NCI-H2081 treated with DMSO at 0.1 percent for 48 hours (cell line): ENCODE data around the gene FCN2.

Experiments
- DNase-seq: peaks from one replicate; lab custom pipeline; 2025; lab: John Stamatoyannopoulos, UW

The FCN2 gene

DNA sequence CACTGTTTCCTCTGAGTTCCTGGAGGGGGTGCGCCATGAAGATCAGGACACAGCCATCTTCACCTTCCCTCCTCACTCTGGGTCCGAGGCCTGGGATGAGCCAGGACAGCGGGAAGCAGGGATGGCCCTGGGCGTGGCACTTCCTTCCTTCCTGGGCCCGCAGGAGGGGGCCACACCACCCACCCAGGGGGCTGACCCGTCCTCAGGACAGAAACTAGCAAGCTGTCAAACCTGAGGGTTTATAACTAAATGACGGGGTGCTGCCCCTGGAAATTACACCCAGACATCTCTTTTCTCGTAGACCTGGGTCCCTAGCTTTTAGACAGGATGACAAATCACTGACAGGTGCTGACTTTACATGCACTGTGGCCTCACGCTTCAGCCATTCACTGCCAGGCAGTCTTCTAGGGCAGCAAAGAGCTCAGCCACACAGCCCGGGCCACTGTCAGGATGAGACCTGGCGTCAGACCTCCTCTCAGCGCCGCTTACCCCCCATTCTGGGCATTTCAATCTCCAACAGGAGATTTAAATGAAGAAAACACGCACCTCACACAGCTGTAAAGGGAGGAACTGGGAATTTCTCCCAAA is 8.1 kb downstream of the FCN2 start:
- DNase-seq, result no peak

DNA sequence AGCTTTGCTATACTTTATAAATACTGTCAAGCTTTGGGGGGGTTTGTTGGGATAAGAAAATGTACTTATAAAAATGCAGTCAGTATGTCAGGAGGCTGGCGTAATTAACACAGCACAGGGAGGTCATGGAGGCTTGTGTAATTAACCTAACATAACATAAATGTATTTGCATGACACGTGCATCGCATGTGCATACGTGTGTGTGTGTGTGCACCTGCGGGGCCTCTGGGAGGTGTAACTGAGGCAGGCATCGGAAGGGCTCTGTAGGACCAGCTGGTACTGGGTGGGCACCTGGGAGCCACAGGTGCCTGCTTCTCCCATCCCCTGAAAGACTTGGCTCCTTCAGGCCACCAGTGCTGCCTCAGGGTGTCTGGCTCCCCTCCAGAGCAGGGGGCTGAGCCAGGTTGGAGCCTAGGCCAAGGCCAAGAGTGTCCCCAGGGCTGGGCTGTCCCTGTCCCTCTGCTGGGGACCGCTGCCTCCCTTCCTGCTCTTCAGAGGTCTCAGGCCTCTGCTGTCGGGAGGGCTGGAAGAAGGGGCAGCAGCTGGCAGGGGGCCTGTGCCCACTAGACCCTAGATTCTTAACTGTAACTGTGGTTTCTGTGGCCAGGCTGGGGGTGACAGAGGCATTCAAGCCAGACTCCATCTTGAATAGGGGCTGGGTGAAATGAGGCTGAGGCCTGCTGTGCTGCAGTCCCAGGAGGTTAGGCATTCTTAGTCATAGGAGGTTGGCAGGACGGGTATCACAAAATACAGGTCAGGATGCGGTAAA is 9.0 kb downstream of the FCN2 start:
- DNase-seq, result no peak

DNA sequence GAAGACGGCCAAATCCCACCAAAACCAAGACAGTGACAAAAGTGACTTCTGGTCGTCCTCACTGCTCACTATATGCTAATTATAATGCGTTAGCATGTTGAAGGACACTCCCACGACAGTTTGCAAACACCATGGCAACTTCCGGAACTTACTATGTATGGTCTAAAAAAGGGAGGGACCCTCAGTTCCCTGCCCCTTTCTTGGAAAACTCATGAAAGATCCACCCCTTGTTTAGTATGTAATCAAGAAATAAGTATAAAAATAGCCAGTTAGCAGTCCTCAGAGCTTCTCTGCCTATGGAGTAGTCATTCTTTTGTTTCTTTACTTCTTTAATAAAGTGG is 9.5 kb downstream of the FCN2 start:
- no peak for DNase-seq

DNA sequence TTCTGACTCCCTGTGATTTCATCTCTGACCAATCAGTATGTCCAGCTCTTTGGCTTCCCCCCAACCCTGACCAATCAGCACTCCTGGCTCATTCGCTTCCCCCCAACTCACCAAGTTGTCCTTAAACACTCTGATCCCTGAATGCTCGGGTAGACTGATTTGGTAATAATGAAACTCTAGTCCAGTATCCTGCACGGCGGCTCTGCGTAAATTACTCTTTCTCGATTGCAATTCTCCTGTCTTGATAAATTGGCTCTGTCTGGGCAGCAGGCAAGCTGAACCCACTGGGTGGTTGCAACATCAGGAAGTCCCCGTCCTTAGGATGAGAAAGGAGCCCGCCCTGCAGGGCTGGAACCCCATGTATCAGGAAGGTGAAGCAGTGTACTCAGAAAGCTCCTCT is 10.4 kb downstream of the FCN2 start:
- no peak for DNase-seq

DNA sequence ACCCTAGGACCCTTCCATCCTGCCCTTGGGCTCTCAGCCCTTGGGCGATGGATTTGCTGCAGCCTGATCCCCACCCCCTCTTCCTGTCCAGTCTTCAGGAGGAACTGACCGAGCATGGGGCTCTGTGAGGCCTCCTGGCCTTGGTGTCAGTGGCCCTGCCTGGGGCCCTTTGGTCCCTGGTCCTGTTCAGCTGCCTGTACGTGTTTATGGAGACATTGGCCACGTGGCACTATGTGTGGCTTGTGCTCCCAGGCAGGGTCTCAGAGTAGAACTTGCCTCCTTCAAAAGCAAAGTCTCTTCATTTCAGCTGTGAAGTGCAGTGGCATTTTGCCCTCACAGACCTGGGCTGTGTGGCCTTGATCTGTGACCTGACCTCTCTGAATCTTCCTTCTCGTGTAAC is 11.1 kb downstream of the FCN2 start:
- no peak for DNase-seq

DNA sequence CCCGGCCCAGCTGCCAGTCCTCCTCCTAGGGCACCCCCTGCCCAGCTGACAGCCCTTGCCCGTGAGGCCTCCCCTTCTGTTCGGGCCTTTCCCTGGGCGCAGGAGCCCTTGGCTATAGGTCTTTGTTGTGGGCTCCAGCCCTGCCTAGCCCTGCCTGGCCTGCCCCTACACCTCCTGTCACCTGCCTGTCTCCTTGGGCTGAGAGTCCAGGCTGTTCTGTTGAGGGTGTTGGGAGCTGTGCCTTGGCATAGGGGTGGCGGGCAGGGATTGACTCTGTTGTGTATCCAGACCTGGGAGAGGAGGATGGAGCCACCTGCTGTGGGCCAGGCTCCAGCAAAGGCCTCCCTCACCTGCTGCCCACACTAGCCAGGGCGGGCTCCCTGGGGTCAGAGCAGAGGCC is 11.6 kb downstream of the FCN2 start:
- no peak for DNase-seq

DNA sequence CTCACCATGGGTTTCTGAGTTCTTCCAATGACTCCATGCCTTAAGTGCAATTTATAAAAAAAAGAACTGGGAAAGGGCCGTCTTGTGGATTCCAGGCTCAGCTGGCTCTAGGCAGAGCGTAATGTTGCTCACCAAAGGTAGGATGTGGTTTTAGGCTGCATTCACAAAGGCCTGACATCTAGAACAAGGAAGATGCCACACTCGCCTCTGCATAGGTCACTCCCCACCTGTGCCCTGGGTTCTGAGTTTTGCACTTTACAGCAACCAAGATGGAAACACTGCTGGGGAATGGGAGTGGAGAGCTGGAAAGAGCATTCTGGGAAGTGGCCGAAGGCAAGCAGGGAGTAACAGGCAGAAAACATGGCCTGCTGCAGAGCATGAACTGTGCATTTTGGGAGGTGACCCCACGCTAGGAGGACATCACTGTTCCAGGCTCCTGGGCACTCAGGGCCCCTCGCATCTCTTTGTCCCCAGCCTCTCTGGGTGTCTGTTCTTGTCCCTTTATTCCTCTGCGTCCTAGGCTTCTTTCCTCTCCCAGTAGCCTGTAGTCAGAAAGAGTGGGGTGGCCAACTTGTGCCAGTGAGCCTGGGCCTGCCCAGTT is 12.3 kb downstream of the FCN2 start:
- DNase-seq, result no peak

DNA sequence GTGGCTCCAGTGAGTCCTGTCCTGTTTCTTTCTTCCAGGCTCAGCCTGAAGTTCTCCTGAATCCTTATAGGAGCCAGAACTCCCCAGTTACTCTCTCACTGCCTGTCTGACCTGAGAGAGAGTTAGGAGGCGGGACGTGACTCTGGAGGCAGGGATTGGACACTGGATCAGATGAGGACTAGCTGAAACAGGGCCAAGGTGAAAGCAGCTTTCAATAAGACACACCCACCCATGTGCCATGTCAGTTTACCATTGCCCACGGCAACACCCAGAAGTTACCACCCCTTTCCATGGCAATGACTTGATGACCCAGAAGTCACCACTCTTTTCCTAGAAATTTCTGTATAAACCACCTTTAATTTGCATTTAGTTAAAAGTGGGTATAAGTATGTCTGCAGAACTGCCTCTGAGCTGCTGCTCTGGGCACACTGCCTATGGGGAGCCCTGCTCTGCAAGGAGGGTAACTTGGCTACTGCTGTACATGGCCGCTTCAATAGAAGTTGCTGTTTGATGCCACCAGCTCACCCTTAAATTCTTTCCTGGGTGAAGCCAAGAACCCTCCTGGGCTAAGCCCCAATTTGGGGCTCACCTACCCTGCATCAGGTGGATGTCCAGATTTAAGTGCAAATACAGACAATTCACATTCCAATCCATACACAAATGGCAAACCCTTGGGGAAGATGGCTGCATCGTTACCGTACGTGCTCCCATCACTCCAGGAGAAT is 13.7 kb downstream of the FCN2 start:
- DNase-seq, result no peak

DNA sequence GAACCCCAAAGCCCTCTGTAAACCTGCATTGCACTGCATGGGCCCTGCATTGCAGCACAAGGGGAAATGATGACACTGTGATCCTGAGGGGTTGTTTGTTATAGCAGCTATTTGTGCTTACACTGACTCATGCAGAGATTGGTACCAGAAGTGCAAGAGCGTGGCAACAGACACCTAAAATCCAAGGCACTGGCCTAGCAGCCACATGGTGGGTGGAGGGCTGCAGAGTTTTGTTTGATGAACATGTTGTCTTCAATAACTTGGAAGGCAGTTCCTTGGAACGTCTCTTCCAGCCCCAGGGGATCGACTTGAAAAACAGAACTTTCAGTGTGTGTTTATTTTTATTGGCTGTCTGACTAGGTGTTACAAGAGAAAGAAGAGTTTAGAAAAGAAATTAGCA is 14.5 kb downstream of the FCN2 start:
- DNase-seq, result no peak

DNA sequence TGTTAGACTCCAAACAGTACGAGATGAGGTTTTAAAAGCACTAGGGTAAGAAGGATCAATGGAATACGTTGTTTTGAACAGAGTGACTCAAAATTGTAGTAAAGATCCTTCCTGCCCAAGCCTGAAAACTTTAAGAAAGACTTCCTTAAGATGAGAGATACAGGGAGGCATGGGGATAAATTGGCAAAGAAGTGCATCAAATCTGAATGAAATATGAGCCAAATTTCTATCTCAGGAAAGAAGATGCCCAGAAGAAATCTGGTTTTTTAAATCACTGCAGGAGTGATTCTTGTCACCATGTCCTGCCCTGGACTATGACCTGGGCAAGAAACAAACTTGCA is 14.9 kb downstream of the FCN2 start:
- no peak for DNase-seq

DNA sequence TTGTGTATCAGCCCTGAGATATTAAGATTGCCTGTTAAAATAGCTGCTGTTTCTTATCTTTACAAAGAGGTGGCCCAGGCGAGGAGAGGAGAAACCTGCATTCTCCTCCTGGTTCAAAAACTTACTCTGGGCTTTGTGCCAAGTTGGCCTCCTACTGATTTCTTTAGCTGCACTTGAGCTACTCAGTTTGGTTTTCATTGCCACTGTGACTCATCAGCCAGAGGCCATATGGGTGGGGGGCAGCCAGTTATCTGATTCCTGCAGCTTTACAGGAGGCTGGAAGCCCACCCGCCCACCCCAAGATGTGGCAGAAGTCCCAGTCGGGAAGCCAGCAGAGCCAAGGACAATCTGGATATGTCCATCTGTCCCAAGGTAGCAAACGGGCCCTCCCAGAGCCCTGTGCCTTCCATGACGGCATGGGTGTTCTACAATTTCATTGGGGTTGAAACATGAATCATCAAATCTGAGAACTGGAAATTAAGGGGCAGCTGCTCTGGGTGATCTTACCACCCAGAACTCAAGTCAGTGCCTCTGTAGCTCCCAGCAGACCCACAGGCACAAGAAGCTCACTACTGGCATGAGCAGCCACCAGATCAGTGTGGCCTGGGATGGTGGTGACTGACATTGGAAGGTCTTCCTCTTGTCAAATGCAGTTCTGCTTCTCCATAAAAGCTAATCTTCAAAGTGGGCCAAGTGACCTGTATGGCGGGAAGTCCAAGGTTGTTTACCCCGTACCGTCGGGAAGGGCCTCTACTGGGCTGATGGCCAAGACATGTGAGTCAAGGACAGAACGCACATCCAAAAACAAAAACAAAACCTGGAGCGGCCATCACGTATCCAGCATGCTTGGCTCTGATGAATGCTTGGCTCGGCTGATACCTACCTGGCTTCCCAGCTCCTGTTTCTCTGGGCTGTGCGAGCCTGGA is 15.6 kb downstream of the FCN2 start:
- DNase-seq, result no peak

DNA sequence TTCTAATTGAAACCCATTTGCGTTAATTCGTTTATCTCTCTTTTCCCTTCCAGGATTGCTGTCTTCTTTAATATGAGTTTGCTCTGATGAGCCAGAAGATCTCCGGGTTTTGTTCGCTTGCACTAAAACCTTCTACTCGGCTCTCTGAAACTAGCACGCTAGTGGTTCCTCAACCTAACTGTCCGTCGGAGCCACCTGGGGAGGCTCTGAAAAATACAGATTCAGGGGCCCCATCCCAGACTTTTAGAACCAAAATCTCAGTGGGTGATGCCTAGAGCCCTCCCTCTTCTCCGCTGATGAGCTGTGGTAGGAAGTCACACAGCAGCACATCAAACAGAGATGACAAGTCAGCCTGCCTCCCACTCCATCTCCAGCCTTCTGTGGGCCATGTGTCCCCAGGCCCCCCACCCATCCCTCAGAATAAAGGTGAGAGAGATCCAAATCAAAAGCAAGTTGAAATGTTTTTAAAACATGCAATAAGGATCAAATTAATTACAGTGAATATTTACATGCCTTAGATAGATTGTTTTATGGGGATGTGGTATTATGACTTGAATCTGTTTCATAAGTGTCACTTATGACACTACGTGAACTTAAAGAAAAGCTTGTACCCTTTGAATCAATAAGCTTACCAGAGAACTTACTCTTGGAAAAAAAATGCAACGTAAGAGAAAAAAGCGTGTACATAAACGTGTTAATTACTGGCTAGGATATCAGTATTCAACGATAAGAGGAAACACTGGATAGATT is 16.4 kb downstream of the FCN2 start:
- no peak for DNase-seq

DNA sequence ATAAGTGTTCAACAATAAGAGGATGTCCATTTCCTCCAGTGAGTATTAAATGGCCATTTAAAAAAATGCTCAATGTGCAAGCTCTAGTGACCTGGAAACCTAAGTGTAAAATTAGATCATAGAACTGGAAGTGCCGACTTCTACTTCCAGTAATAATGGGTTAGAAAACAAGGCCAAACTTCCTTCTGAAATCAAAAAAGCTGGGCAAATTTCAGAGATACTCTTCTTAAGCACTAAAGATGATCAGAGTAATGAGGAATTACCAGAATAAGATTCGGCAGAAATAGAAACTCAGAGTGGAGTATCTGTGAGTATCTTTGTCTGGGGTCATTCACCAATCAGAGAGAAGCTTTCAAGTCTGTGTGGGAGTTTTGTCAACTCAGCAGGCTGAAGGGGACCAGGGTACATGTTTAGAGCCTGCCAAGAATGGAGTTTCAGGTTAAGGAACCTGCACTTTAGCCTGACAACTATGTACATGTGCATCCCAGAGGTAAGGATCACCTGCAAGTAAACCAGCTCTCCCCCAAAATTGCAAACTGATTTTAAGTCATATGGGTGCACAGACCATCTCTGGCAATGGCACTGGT is 17.1 kb downstream of the FCN2 start:
- DNase-seq, result no peak

DNA sequence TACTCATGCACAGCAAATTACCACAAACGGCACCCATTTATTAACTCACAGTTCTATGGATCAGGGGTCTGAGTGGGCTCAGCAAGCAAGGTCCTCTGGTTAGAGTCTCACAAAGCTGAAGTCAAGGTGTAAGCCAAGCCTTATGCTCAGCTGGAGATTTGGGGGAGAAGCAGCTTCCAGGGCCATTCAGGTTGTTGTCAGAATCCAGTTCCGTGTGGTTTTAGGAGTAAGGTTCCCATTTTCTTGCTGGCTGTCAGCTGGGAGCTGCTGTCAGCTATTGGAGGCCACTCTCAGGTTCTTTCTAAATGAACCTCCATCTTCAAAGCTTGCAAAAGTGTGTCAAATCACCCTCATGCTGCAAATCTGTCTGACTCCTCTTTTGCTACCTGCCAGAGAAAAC is 17.7 kb downstream of the FCN2 start:
- no peak for DNase-seq

DNA sequence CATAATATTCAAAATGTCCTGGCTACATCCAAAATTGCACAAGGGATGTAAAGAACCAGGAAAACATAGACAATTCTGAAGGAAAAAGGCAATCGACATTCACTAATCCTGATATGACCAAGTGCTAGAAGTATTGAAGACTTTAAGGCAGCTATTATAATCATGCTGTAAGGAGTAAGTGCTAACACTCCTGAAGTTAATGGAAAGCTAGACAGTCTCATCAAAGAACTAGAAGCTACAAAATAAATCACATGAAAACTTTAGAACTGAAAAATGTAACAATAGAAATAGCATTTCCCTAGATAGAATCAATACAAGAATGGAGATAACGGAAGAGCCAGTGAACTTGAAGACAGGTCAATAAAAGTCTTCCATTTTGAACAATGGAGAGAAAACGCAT is 18.6 kb downstream of the FCN2 start:
- no peak for DNase-seq

DNA sequence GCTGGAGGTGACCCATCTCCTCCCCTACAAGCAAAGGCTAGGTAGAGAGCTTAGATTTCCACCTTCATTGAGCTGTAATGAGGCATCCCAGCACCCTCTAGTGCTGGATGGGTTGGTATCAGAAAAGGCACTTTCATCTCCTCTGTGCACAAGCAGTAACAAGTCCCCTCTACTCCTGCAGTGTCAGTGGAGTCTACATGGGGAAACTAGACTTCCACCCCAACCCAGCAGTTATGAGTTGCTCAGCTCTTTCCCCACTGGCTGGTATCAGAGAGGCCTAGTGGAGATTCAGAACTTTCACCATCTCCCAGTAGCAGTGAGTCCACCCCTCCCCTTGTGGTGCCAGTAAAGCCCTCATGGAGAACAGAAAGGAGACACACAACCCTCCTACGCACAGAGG is 19.2 kb downstream of the FCN2 start:
- DNase-seq, result no peak

DNA sequence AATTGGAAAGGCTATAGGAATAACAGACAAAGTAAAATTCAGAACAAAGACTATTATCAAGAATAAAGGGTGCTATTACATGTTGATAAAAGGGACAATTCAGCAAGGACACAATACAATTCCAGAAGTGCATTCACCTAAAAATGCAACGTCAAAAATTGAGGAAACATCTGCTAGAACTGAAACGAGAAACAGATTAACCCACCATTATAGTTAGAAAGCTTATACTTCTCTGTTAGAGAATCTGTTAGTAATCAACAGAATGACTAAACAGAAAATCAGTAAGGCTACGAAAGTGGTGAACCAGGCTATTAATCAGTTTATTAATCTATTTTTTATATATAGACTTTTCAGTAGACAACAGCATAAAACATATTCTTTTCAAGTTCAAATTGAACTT is 22.3 kb downstream of the FCN2 start:
- no peak for DNase-seq

DNA sequence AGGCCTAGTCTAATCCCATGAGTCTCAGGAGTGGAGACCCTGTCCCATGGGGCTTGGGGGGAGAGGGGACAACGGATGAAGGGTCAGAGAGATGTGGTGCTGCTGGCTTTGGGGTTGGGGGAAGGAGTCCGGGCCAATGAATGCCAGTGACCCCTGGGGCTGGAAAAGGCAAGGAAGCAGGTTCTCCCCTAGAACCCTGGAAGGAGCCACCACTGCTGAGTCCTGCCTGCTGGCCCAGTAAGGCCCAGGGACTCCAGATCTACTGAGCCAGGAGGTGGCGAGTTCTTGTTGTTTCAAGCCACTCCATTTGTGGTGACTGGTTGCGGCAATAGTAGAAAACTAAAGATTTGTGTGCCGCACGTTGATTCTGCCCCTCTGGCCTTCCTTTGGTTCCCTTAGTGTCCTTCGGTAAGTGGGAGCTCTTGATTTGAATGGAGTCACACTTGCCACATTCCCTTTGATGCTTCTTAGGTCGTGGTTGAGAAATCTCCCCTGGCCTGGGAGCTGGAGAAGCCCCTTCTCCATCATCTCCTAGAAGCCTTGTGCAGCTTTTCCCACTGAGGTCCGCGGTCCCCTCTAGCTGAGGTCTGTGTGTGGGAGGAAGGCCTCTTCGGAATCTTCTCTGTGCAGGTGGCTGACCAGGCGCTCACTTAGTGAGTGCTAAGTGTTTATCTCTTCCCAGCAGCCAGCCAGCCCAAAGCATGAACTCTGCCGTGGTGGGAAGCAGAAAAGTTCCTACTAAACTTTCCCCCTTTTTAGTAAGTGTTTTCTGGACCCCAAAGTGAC is 28.1 kb downstream of the FCN2 start:
- DNase-seq, result no peak

DNA sequence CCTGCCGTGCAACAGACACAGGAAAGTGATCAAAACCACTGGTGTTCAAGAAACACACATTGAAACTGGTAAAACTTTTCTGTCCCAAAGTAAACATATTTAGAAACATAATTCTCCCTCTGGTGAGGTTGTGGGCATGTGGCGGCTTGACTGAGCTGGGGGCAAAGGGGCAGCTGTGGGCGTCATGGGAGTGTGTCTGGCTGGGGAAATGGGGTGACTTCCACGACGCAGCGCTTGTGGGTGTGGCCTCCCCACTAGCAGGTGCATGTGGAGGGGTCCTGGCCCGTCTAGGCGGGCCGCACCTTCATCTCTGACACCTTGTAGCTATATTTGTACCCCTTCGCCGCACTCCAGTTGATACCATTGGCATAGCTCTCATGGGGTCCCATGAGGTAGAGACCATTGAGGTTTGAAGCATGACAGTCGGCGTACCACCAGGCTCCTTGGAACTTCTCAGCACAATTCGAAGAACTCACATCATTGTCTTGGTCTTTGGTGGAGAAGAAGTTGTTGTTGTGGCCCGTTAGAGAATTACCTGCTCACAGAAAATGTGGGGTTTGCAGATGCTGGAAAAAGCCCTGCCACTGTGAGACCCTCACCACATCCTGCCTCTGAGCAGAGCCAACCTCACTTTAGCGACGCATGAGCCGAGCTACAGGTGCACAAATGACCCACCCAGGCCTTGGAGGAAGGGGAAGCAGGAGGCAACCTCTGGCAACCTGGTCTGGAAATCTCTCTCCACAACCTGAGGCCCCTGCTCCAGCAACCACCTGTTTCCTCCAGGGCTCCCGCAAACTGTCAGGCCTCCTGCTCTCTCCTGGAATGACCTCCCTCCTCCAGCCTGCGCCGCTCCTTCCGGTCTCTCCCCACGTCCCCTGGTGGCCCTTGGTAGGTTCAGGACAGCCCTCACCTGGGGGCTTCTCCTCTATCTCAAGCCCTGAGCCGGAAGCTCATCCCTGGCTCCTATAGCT is 29.2 kb downstream of the FCN2 start:
- DNase-seq, result no peak
